Astrocyte (in vitro differentiated cells and primary cell): Measurements from ENCODE around the gene MAFB.

Experiments used
- EZH2 ChIP-seq: IDR thresholded peaks from 2 replicates; pipeline ENCODE4 v1.6.1; 2012; ENCODE audit warnings: mild to moderate bottlenecking, low read length, inconsistent platforms; ENCODE audit not compliant: insufficient read depth
- TF ChIP-seq, protein P1 (sequence below): IDR thresholded peaks from 2 replicates; pipeline ENCODE4 v1.5.1; 2011; ENCODE audit warnings: low read depth, mild to moderate bottlenecking, inconsistent platforms, low read length, moderate library complexity; ENCODE audit not compliant: insufficient read depth

DNA sequence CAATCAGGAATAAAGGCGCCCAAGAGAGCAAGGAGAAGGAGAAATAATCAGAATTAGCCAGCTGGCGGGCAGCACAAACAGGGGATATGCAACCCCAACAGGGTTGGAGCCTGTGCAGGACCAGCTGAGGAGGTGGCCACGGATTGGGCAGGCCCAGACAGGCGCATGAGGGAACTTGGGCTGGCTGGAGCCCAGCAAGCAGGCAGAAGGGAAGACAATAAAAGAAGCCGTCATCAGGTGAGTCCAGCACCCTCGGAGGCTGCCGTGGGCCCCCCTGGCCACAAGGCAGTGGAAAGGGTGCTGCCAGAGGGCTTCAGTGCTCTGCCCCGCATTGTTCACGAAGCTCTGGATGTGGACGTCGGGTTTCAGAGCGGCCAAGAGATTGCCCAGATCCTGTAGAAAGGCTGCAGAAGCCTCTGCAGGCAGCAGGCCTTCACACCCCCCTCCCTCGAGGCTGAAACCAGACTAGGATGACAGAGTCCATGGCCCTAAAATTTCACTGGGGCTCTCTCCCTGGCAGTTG is 28.4 kb upstream of the MAFB start:
- TF ChIP-seq, protein P1, sequence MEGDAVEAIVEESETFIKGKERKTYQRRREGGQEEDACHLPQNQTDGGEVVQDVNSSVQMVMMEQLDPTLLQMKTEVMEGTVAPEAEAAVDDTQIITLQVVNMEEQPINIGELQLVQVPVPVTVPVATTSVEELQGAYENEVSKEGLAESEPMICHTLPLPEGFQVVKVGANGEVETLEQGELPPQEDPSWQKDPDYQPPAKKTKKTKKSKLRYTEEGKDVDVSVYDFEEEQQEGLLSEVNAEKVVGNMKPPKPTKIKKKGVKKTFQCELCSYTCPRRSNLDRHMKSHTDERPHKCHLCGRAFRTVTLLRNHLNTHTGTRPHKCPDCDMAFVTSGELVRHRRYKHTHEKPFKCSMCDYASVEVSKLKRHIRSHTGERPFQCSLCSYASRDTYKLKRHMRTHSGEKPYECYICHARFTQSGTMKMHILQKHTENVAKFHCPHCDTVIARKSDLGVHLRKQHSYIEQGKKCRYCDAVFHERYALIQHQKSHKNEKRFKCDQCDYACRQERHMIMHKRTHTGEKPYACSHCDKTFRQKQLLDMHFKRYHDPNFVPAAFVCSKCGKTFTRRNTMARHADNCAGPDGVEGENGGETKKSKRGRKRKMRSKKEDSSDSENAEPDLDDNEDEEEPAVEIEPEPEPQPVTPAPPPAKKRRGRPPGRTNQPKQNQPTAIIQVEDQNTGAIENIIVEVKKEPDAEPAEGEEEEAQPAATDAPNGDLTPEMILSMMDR = no peak
- TF ChIP-seq EZH2 = no peak
